GM19240 (cell line): ENCODE results near the gene ANAPC16.
"Not testable (repeated sequence)": the region's sequence is repeated elsewhere in the genome, so short reads cannot be mapped to it uniquely, and the experiment has no call there.

Source experiments
- DNase-seq: peaks from one replicate; pipeline ENCODE4 v3.0.0; 2011; ENCODE audit warnings: low spot score; ENCODE audit not compliant: insufficient read length

ANAPC16 gene

GRCh38 chr10:72242675-72243074, 26.9 kb downstream of the ANAPC16 start:
- no peak for DNase-seq

- no peak for DNase-seq
Observed at GRCh38 chr10:72243822-72244437, 28.1 kb downstream of the ANAPC16 start.

- no peak for DNase-seq
Observed at GRCh38 chr10:72244573-72245038, 28.8 kb downstream of the ANAPC16 start.

GRCh38 chr10:72245949-72246525, 30.2 kb downstream of the ANAPC16 start:
- no peak for DNase-seq

GRCh38 chr10:72248468-72249151, 32.8 kb downstream of the ANAPC16 start:
- peak; percentile 71 for DNase-seq

GRCh38 chr10:72249176-72249862, 33.5 kb downstream of the ANAPC16 start:
- DNase-seq, result not testable (repeated sequence)

GRCh38 chr10:72250666-72251065, 34.9 kb downstream of the ANAPC16 start:
- no peak for DNase-seq

- no peak for DNase-seq
Observed at GRCh38 chr10:72251635-72252034, 35.8 kb downstream of the ANAPC16 start.

- DNase-seq, result no peak
Observed at GRCh38 chr10:72252972-72253371, 37.2 kb downstream of the ANAPC16 start.

GRCh38 chr10:72253578-72253977, 37.8 kb downstream of the ANAPC16 start:
- no peak for DNase-seq

GRCh38 chr10:72254813-72255568, 39.2 kb downstream of the ANAPC16 start:
- no peak for DNase-seq

- DNase-seq, result no peak
Observed at GRCh38 chr10:72255977-72256729, 40.3 kb downstream of the ANAPC16 start.

GRCh38 chr10:72257051-72257892, 41.5 kb downstream of the ANAPC16 start:
- no peak for DNase-seq

- no peak for DNase-seq
Observed at GRCh38 chr10:72258617-72259016, 42.8 kb downstream of the ANAPC16 start.

- DNase-seq, result no peak
Observed at GRCh38 chr10:72259491-72260238, 43.9 kb downstream of the ANAPC16 start.

- peak; percentile 58 for DNase-seq
Observed at GRCh38 chr10:72260239-72260975, 44.6 kb downstream of the ANAPC16 start.

GRCh38 chr10:72260976-72261783, 45.4 kb downstream of the ANAPC16 start:
- peak; percentile 38 for DNase-seq
